Epithelial cell of proximal tubule (primary cell): ENCODE measurements around the gene OR11A1. TPM values are rescaled to one million over a fixed set of nuclear protein-coding genes. Genes with fewer than 3 reads are reported as not detected.

Experiments
- DNase-seq: peaks from one replicate; pipeline ENCODE4 v3.0.0-alpha.2; 2011; ENCODE audit warnings: low read depth
- H3K4me3 ChIP-seq: 2 replicates; pipeline ENCODE4 v1.5.1; 2011; ENCODE audit warnings: low read depth, mild to moderate bottlenecking, low read length
- total RNA-seq: library from RNA; depleted of rRNA; stranded (reverse); fragments of >200 nt; gene quantifications from 2 replicates; pipeline ENCODE4 v1.2.3, GENCODE V29; 2015
- TF ChIP-seq, protein P1 (sequence below): conservative IDR thresholded peaks from 2 replicates; pipeline ENCODE4 v1.5.1; 2012; ENCODE audit warnings: low read depth, mild to moderate bottlenecking, low read length

The OR11A1 gene, protein sequence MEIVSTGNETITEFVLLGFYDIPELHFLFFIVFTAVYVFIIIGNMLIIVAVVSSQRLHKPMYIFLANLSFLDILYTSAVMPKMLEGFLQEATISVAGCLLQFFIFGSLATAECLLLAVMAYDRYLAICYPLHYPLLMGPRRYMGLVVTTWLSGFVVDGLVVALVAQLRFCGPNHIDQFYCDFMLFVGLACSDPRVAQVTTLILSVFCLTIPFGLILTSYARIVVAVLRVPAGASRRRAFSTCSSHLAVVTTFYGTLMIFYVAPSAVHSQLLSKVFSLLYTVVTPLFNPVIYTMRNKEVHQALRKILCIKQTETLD
- not detected in 2 replicates for total RNA-seq

DNA sequence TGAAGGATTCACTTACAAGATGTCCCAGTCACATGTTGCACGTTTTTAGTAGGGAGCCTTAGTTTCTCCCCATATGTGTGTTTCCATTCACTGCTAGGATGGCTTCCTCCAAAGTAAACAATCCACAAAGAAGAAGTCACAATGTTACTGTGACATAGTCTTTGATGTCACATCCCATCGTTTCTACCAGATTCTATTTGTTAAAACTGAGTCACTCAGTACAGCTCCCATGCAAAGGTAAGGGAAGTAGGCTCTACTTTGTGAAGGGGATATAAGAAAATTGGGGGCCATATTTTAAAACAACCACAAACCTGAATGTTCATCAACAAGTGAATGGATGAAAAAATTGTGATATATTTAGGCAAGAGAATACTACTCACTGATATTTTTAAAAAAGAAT, at the start of gene OR11A1, which contains the start of gene OR2H1:
Gene OR11A1, minus strand, starts transcription at position 101 of the 400 bp plus-strand sequence. CDS start 29,430 bp downstream, outside the sequence.
Gene OR2H1, plus strand, starts transcription at position 185 of the 400 bp plus-strand sequence. CDS start 4,615 bp downstream, outside the sequence.
- TF ChIP-seq, protein P1, sequence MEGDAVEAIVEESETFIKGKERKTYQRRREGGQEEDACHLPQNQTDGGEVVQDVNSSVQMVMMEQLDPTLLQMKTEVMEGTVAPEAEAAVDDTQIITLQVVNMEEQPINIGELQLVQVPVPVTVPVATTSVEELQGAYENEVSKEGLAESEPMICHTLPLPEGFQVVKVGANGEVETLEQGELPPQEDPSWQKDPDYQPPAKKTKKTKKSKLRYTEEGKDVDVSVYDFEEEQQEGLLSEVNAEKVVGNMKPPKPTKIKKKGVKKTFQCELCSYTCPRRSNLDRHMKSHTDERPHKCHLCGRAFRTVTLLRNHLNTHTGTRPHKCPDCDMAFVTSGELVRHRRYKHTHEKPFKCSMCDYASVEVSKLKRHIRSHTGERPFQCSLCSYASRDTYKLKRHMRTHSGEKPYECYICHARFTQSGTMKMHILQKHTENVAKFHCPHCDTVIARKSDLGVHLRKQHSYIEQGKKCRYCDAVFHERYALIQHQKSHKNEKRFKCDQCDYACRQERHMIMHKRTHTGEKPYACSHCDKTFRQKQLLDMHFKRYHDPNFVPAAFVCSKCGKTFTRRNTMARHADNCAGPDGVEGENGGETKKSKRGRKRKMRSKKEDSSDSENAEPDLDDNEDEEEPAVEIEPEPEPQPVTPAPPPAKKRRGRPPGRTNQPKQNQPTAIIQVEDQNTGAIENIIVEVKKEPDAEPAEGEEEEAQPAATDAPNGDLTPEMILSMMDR = no peak
- no peak within 1 kb of the TSS for H3K4me3 ChIP-seq
- DNase-seq = no peak

GRCh38 chr6:29506446-29507067, 49.7 kb upstream of the OR11A1 start:
- no peak overlapping the region for H3K4me3 ChIP-seq
- no peak for DNase-seq
- TF ChIP-seq, protein P1 = no peak

- TF ChIP-seq, protein P1 = no peak
- H3K4me3 ChIP-seq = no peak overlapping the region
- DNase-seq = no peak
These were observed 48.9 kb upstream of the OR11A1 start for GRCh38 chr6:29505808-29506207.

- TF ChIP-seq, protein P1 = no peak
- no peak overlapping the region for H3K4me3 ChIP-seq
- no peak for DNase-seq
These were observed 48.1 kb upstream of the OR11A1 start for GRCh38 chr6:29504961-29505360.

- TF ChIP-seq, protein P1 = no peak
- no peak overlapping the region for H3K4me3 ChIP-seq
- DNase-seq = no peak
These were observed 45.7 kb upstream of the OR11A1 start for GRCh38 chr6:29502597-29502996.

- TF ChIP-seq, protein P1 = no peak
- no peak for DNase-seq
- H3K4me3 ChIP-seq = no peak overlapping the region
These were observed 45.3 kb upstream of the OR11A1 start for GRCh38 chr6:29502181-29502580.
